Esophagus squamous epithelium (tissue), 4 donors: ENCODE measurements around the gene PLA2G15.

Experiments used
- CTCF ChIP-seq, 6 experiments: fragments of 450-650 bp in 4 of 6; fragments of 200-600 bp in 2 of 6; sonication (generic) in 2 of 6; IDR thresholded peaks; one replicate each; pipeline ENCODE4 v1.5.1; 2016 to 2019; ENCODE audit warnings: antibody characterized with exemption in 6 of 6, mild to moderate bottlenecking in 4 of 6, moderate library complexity in 4 of 6
- POLR2A ChIP-seq, 4 donors: fragments of 450-650 bp; IDR thresholded peaks; one replicate each; pipeline ENCODE4 v1.6.1; 2017; ENCODE audit warnings: antibody characterized with exemption in 4 of 4, mild to moderate bottlenecking in 4 of 4, moderate library complexity in 3 of 4

GRCh38 chr16:68298907-68299561, 53.9 kb downstream of the PLA2G15 start:
- TF ChIP-seq CTCF (IDR thresholded peaks at IDR 0.05) (no peak), POLR2A (IDR thresholded peaks at IDR 0.05) (no peak)
